Right ventricle myocardium inferior (tissue), 1 donor: Measurements from ENCODE around the gene PMP22. TPM values are rescaled to one million over a fixed set of nuclear protein-coding genes. Genes with fewer than 3 reads are reported as not detected.

ENCODE experiments used
- microRNA-seq: library from miRNA; unstranded; fragments of <30 nt; microRNA quantifications from one replicate; pipeline ENCODE4 v1.2.0, GENCODE V29; 2020
- total RNA-seq: library from RNA; stranded (reverse); fragmentation: NEBNext Ultra II Directional; extraction: Animal tissue kit (Norgen Biotek cat#: 25700); gene quantifications from one replicate; pipeline ENCODE4 v1.2.1, GENCODE V29; 2021
- donor health status: DM: no; HTN: yes; CAD: no; lungs with severe emphysema.

The PMP22 gene
- total RNA-seq, 1 donor from 2014 or later = 198 TPM

Small RNA genes lying within 50 kb of the gene (microRNA-seq; reads per million reads assigned to microRNA genes)
- not detected for gene MIR4731

Other genes starting within 250 kb of the PMP22 start
- gene TEKT3, start 76.3 kb upstream of the PMP22 start, total RNA-seq = 0.51 TPM
- 1.8 TPM for gene CDRT4, start 202.3 kb upstream of the PMP22 start, total RNA-seq